GM12872 (cell line): ENCODE results near the gene POLR3F.

Experiments
- CTCF ChIP-seq: IDR thresholded peaks from 3 replicates; pipeline ENCODE4 v1.5.1; 2011; ENCODE audit warnings: low read depth, mild to moderate bottlenecking, low read length, moderate library complexity; ENCODE audit not compliant: insufficient read depth

POLR3F gene

GRCh38 chr20:18527339-18527738 is 60.1 kb downstream of the POLR3F start:
- no peak for TF ChIP-seq CTCF

- no peak for TF ChIP-seq CTCF
These were observed 60.6 kb downstream of the POLR3F start for GRCh38 chr20:18527836-18528235.

GRCh38 chr20:18529041-18529440 is 61.9 kb downstream of the POLR3F start:
- TF ChIP-seq CTCF, result no peak

- TF ChIP-seq CTCF, result no peak
These were observed 65.4 kb downstream of the POLR3F start for GRCh38 chr20:18532626-18533025.

- no peak for TF ChIP-seq CTCF
These were observed 66.3 kb downstream of the POLR3F start for GRCh38 chr20:18533491-18533890.

- TF ChIP-seq CTCF, result no peak
These were observed 66.9 kb downstream of the POLR3F start for GRCh38 chr20:18533978-18534644.
